Coronary artery (tissue), 2 donors: Measurements from ENCODE around the gene RUFY3.
A peak's percentile ranks its signal among the peaks of the same experiment; 100 is the strongest.
"Not testable (repeated sequence)": the region's sequence is repeated elsewhere in the genome, so short reads cannot be mapped to it uniquely, and the experiment has no call there.

Experiments
- DNase-seq: peaks from one replicate; pipeline ENCODE4 v3.0.0-alpha.2; 2017; ENCODE audit warnings: low spot score
- H3K27ac ChIP-seq, 2 donors: fragments of 200-600 bp; sonication (generic); one replicate each; pipeline ENCODE4 v1.5.1; 2016 to 2019
- H3K4me3 ChIP-seq: fragments of 200-600 bp; sonication (generic); 2 replicates; pipeline ENCODE4 v1.5.1; 2016; ENCODE audit warnings: mild to moderate bottlenecking, moderate library complexity
- CTCF ChIP-seq: fragments of 200-600 bp; sonication (generic); IDR thresholded peaks from one replicate; pipeline ENCODE4 v1.5.1; 2019; ENCODE audit warnings: antibody characterized with exemption

Gene RUFY3

GRCh38 chr4:70721747-70722146 lies at the start of gene RUFY3:
TSS of gene RUFY3 (plus strand) at chr4:70721964. CDS start at chr4:70722574, 610 bp downstream.
- no peak for DNase-seq
- Histone ChIP-seq H3K4me3 (peak within 1 kb of the TSS; percentile 66), H3K27ac (peak within 1 kb of the TSS; percentile 3 to 49)
- no peak for TF ChIP-seq CTCF

- Histone ChIP-seq H3K4me3 (no peak overlapping the region), H3K27ac (no peak overlapping the region)
- TF ChIP-seq CTCF: no peak
- no peak for DNase-seq
Measured at GRCh38 chr4:70674191-70674590, 47.6 kb upstream of the RUFY3 start.

GRCh38 chr4:70674731-70675130 lies 47.0 kb upstream of the RUFY3 start:
- DNase-seq: no peak
- Histone ChIP-seq H3K4me3 (no peak overlapping the region), H3K27ac (no peak overlapping the region)
- TF ChIP-seq CTCF: no peak

GRCh38 chr4:70676554-70677090 lies 45.1 kb upstream of the RUFY3 start:
- no peak for DNase-seq
- no peak for TF ChIP-seq CTCF
- Histone ChIP-seq H3K27ac (no peak overlapping the region), H3K4me3 (no peak overlapping the region)

- no peak overlapping the region for H3K27ac ChIP-seq
- no peak for DNase-seq
- TF ChIP-seq CTCF: no peak
- no peak overlapping the region for H3K4me3 ChIP-seq
Measured at GRCh38 chr4:70678383-70678999, 43.3 kb upstream of the RUFY3 start.

- no peak for TF ChIP-seq CTCF
- Histone ChIP-seq H3K27ac (no peak overlapping the region), H3K4me3 (no peak overlapping the region)
- no peak for DNase-seq
Measured at GRCh38 chr4:70680934-70681333, 40.8 kb upstream of the RUFY3 start.

GRCh38 chr4:70681704-70682103 lies 40.1 kb upstream of the RUFY3 start:
- no peak for TF ChIP-seq CTCF
- H3K27ac ChIP-seq: no peak overlapping the region
- H3K4me3 ChIP-seq: no peak overlapping the region
- no peak for DNase-seq

GRCh38 chr4:70682142-70682541 lies 39.6 kb upstream of the RUFY3 start:
- H3K4me3 ChIP-seq, DNase-seq, H3K27ac ChIP-seq: not testable (repeated sequence)
